ENCODE data around the gene NAPEPLD.

NAPEPLD gene

GRCh38 chr7:103150192-103150591, 1.3 kb upstream of the NAPEPLD start:
- no peak for TF ChIP-seq ZBTB48 (tag by site-specific recombination; IDR thresholded peaks at IDR 0.05)
- TF ChIP-seq ZFP37 (tag by site-specific recombination; IDR thresholded peaks at IDR 0.05) = no peak
- no peak for TF ChIP-seq ZEB2 (tag by site-specific recombination; IDR thresholded peaks at IDR 0.05)
- no peak for TF ChIP-seq PRDM6 (tag by site-specific recombination; IDR thresholded peaks at IDR 0.05)
- no peak for TF ChIP-seq ZNF302 (tag by site-specific recombination; IDR thresholded peaks at IDR 0.05; ENCODE audit: low read depth)
- no peak for TF ChIP-seq ZNF280D (tag by site-specific recombination; IDR thresholded peaks at IDR 0.05)
- TF ChIP-seq ZIC2 (tag by site-specific recombination; IDR thresholded peaks at IDR 0.05) = no peak
- no peak for TF ChIP-seq ZNF626 (tag by site-specific recombination; IDR thresholded peaks at IDR 0.05)
- no peak for TF ChIP-seq PRDM4 (tag by site-specific recombination; IDR thresholded peaks at IDR 0.05)
- TF ChIP-seq ZBTB1 (tag by site-specific recombination; IDR thresholded peaks at IDR 0.05) = no peak
- TF ChIP-seq ZNF366 (tag by site-specific recombination; conservative IDR thresholded peaks at IDR 0.05) = no peak
- no peak for TF ChIP-seq ZNF777 (tag by site-specific recombination; IDR thresholded peaks at IDR 0.05; ENCODE audit: borderline replicate concordance)
- TF ChIP-seq INSM2 (tag by site-specific recombination; IDR thresholded peaks at IDR 0.05) = no peak
- TF ChIP-seq ZBTB17 (tag by site-specific recombination; IDR thresholded peaks at IDR 0.05) = no peak
- no peak for TF ChIP-seq ZNF132 (tag by site-specific recombination; IDR thresholded peaks at IDR 0.05; ENCODE audit: borderline replicate concordance)
- TF ChIP-seq CTCF (tag by site-specific recombination; IDR thresholded peaks at IDR 0.05) = no peak
- no peak for TF ChIP-seq MEIS1 (CRISPR knock-in tag; IDR thresholded peaks at IDR 0.05; ENCODE audit: borderline replicate concordance)
- TF ChIP-seq ZNF48 (tag by site-specific recombination; IDR thresholded peaks at IDR 0.05) = no peak
- TF ChIP-seq ZNF558 (tag by site-specific recombination; IDR thresholded peaks at IDR 0.05) = no peak
- Histone ChIP-seq H3K36me3 (ENCODE audit: control insufficient read depth in 2 of 2, insufficient read depth in 1 of 2, low read length in 2 of 2) (no peaks in the 10 kb centered on the region), H3K9me3 (ENCODE audit: control insufficient read depth, insufficient read depth, low read depth, low read length) (no peaks in the 10 kb centered on the region), H3K27ac (ENCODE audit: extremely low read depth, low read depth, low read length) (no peak overlapping the region), H3K4me3 (ENCODE audit: low read depth, low read length) (no peak overlapping the region), H3K4me1 (ENCODE audit: control insufficient read depth, insufficient read depth, low read length) (no peaks in the 10 kb centered on the region; the same call in 1 of the 2 replicates)
- ChIA-PET POLR2A (interaction anchor here (0.6 kb wide), 1 partner anchor 1782 kb away, joined by 3 read pairs; no protein-coding TSS in a partner anchor), CTCF (interaction anchor here (0.7 kb wide), 1 partner anchor 727 kb away, joined by 3 read pairs; no protein-coding TSS in a partner anchor)

Data from HEK293 (cell line).